SK-N-SH (cell line): ENCODE results near the gene CNTFR. TPM values are rescaled to one million over a fixed set of nuclear protein-coding genes. Genes with fewer than 3 reads are reported as not detected.

Experiments used
- CTCF ChIA-PET: fragments of 300-600, 350-600 bp; formaldehyde crosslinking; extraction: SDS; loops from one replicate; lab custom pipeline; 2021; lab: Yijun Ruan, JAX
- POLR2A ChIA-PET: fragments of 350-600 bp; sonication (Branson Sonifier 250); formaldehyde crosslinking; extraction: SDS; loops from one replicate; lab custom pipeline; 2020; ENCODE audit warnings: antibody characterized with exemption, inconsistent platforms; lab: Yijun Ruan, JAX
- DNase-seq: peaks from one replicate; pipeline ENCODE4 v3.0.0; 2012
- H2AFZ ChIP-seq: fragments of 200-600 bp; sonication (generic); 2 replicates; pipeline ENCODE4 v1.8.1; 2016; ENCODE audit warnings: antibody characterized with exemption, mild to moderate bottlenecking, low read depth
- H3F3A ChIP-seq: fragments of 200-600 bp; sonication (generic); replicated peaks from 2 replicates; pipeline ENCODE3; 2016; ENCODE audit warnings: antibody characterized with exemption, mild to moderate bottlenecking; ENCODE audit not compliant: insufficient read depth
- H3K27ac ChIP-seq, 2 experiments: fragments of 200-500 bp in 1 of 2; fragments of 200-600 bp in 1 of 2; sonication (Bioruptor generic) in 1 of 2; sonication (generic), shearing (Covaris generic) in 1 of 2; 2 replicates each; pipeline versions ENCODE4 v1.5.1 to v1.6.1; 2014 to 2016; ENCODE audit warnings: low read depth in 2 of 2, inconsistent platforms in 1 of 2, low read length in 1 of 2, mild to moderate bottlenecking in 1 of 2, mixed read lengths in 1 of 2
- H3K27me3 ChIP-seq: fragments of 200-600 bp; sonication (generic), shearing (Covaris generic); 2 replicates; pipeline ENCODE4 v1.6.1; 2016; ENCODE audit warnings: mixed run types; ENCODE audit not compliant: insufficient read depth
- H3K36me3 ChIP-seq, 2 experiments: fragments of 200-500 bp in 1 of 2; fragments of 200-600 bp in 1 of 2; sonication (Bioruptor generic) in 1 of 2; sonication (generic) in 1 of 2; replicated peaks in 1 of 2; 2 replicates each; pipeline versions ENCODE3 to v1.5.1; 2014 to 2016; ENCODE audit warnings: low read length in 1 of 2, mild to moderate bottlenecking in 1 of 2; ENCODE audit not compliant: insufficient read depth in 2 of 2, control insufficient read depth in 1 of 2
- H3K4me1 ChIP-seq, 2 experiments: fragments of 200-500 bp in 1 of 2; fragments of 200-600 bp in 1 of 2; sonication (Bioruptor generic) in 1 of 2; sonication (generic), shearing (Covaris generic) in 1 of 2; 2 replicates each; pipeline versions ENCODE4 v1.5.1 to v1.6.1; 2014 to 2016; ENCODE audit warnings: low read depth in 1 of 2, low read length in 1 of 2, mixed run types in 1 of 2; ENCODE audit not compliant: insufficient read depth in 2 of 2, control insufficient read depth in 1 of 2
- H3K4me2 ChIP-seq: fragments of 200-600 bp; sonication (generic), shearing (Covaris generic); 2 replicates; pipeline ENCODE4 v1.6.1; 2017; ENCODE audit warnings: mixed run types
- H3K4me3 ChIP-seq, 2 experiments: fragments of 200-500 bp in 1 of 2; fragments of 200-600 bp in 1 of 2; sonication (Bioruptor generic) in 1 of 2; sonication (generic), shearing (Covaris generic) in 1 of 2; 2 replicates each; pipeline versions ENCODE4 v1.5.1 to v1.8.1; 2014 to 2016; ENCODE audit warnings: low read depth in 2 of 2, inconsistent platforms in 1 of 2, low read length in 1 of 2, mild to moderate bottlenecking in 1 of 2, mixed read lengths in 1 of 2, moderate library complexity in 1 of 2
- H3K79me2 ChIP-seq: fragments of 200-600 bp; sonication (generic); 2 replicates; pipeline ENCODE4 v1.8.1; 2017; ENCODE audit warnings: mild to moderate bottlenecking; ENCODE audit not compliant: insufficient read depth
- H3K9ac ChIP-seq: fragments of 200-600 bp; sonication (generic); 2 replicates; pipeline ENCODE4 v1.6.1; 2017; ENCODE audit warnings: mixed run types
- H3K9me2 ChIP-seq: fragments of 200-600 bp; sonication (generic); 2 replicates; pipeline ENCODE4 v1.6.1; 2017; ENCODE audit warnings: mixed run types
- H3K9me3 ChIP-seq: fragments of 200-600 bp; sonication (generic); 2 replicates; pipeline ENCODE4 v1.6.1; 2017; ENCODE audit warnings: mixed run types, mild to moderate bottlenecking, moderate library complexity
- H4K20me1 ChIP-seq: fragments of 200-600 bp; sonication (generic); 2 replicates; pipeline ENCODE4 v1.6.1; 2017; ENCODE audit warnings: mild to moderate bottlenecking, mixed run types; ENCODE audit not compliant: insufficient read depth
- ELF1 ChIP-seq: IDR thresholded peaks from 2 replicates; pipeline ENCODE4 v1.4.0; 2012
- EP300 ChIP-seq, 2 experiments: IDR thresholded peaks; 2 replicates each; pipeline versions ENCODE4 v1.4.0 to v1.6.1; 2012; ENCODE audit warnings: borderline replicate concordance in 1 of 2, low read depth in 1 of 2, low read length in 1 of 2
- EZH2phosphoT487 ChIP-seq: fragments of 200-600 bp; sonication (generic); IDR thresholded peaks from 2 replicates; pipeline ENCODE4 v1.6.1; 2017; ENCODE audit warnings: low read depth, mixed run types, mild to moderate bottlenecking, antibody characterized with exemption, moderate library complexity, borderline replicate concordance
- FOSL2 ChIP-seq: IDR thresholded peaks from 2 replicates; pipeline ENCODE4 v1.4.0; 2012; ENCODE audit warnings: low read depth, mild to moderate bottlenecking, moderate library complexity, borderline replicate concordance
- FOXM1 ChIP-seq: IDR thresholded peaks from 2 replicates; pipeline ENCODE4 v1.4.0; 2012; ENCODE audit warnings: low read depth, mild to moderate bottlenecking
- GABPA ChIP-seq: IDR thresholded peaks from 2 replicates; pipeline ENCODE4 v1.4.0; 2012; ENCODE audit warnings: low read depth, mild to moderate bottlenecking
- JUND ChIP-seq: IDR thresholded peaks from 2 replicates; pipeline ENCODE4 v1.4.0; 2012
- NFIC ChIP-seq: IDR thresholded peaks from 2 replicates; pipeline ENCODE4 v1.4.0; 2012; ENCODE audit warnings: borderline replicate concordance
- POLR2AphosphoS5 ChIP-seq: IDR thresholded peaks from 2 replicates; pipeline ENCODE4 v1.6.1; 2012; ENCODE audit warnings: low read depth, low read length
- RAD21 ChIP-seq: IDR thresholded peaks from 2 replicates; pipeline ENCODE4 v1.6.1; 2012; ENCODE audit warnings: mild to moderate bottlenecking, low read length
- RCOR1 ChIP-seq: fragments of 150-350 bp; IDR thresholded peaks from 2 replicates; pipeline ENCODE4 v1.6.1; 2017; ENCODE audit warnings: antibody characterized with exemption, low read length
- SMC3 ChIP-seq: IDR thresholded peaks from 2 replicates; pipeline ENCODE4 v1.6.1; 2012; ENCODE audit warnings: low read depth, low read length, improper control_type of control experiment
- TAF1 ChIP-seq: IDR thresholded peaks from 2 replicates; pipeline ENCODE4 v1.6.1; 2012; ENCODE audit warnings: low read depth, mild to moderate bottlenecking, low read length, moderate library complexity, borderline replicate concordance
- TEAD4 ChIP-seq: IDR thresholded peaks from 2 replicates; pipeline ENCODE4 v1.4.0; 2012; ENCODE audit warnings: mild to moderate bottlenecking, borderline replicate concordance; ENCODE audit not compliant: insufficient read depth
- WGBS: methylation state at CpG from one replicate; pipeline ENCODE4 v1.1.6; 2017; ENCODE audit warnings: low lambda C conversion rate; 5-methylcytosine and 5-hydroxymethylcytosine counted together
- polyA plus RNA-seq, 3 experiments: library from polyadenylated mRNA; depleted of rRNA; stranded (reverse); fragments of >200 nt; gene quantifications; 2 replicates each; pipeline ENCODE4 v1.2.3, GENCODE V29; 2012
- TF ChIP-seq, protein P1 (sequence below): IDR thresholded peaks from 2 replicates; pipeline ENCODE4 v1.4.0; 2012; ENCODE audit warnings: low read depth
- TF ChIP-seq, protein P2 (sequence below): IDR thresholded peaks from 2 replicates; pipeline ENCODE4 v1.4.0; 2012; ENCODE audit warnings: low read depth, borderline replicate concordance
- TF ChIP-seq, protein P3 (sequence below): fragments of 200-600 bp; sonication (generic); IDR thresholded peaks from 2 replicates; pipeline ENCODE4 v1.6.1; 2017; ENCODE audit warnings: antibody characterized with exemption, mild to moderate bottlenecking, moderate library complexity
- TF ChIP-seq, protein P4 (sequence below): fragments of 150-350 bp; IDR thresholded peaks from 2 replicates; pipeline ENCODE4 v1.6.1; 2016; ENCODE audit warnings: mild to moderate bottlenecking, low read depth, low read length

CNTFR gene
- polyA plus RNA-seq, 1 of the 3 experiments (the other 2 are of a cell fraction), result 1.8 TPM

DNA sequence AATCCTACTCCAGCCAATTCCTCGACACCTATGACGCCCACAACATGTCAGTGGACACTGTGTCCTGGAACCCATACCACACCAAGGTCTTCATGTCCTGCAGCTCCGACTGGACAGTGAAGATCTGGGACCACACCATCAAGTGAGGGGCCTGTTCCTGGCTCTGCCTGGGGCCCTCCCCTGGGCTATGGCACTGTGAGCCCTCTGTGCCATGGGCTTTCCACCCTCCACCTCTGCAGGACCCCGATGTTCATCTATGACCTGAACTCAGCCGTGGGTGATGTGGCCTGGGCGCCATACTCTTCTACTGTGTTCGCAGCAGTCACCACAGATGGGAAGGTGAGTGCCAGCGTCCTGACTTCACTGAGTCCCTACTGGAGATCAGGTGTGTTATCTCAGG is 75.1 kb downstream of the CNTFR start:
- Histone ChIP-seq H3K36me3 (no peaks in the 10 kb centered on the region), H3K9me2 (no peaks in the 10 kb centered on the region), H3K27ac (no peak overlapping the region), H3F3A (no peaks in the 10 kb centered on the region), H4K20me1 (no peaks in the 10 kb centered on the region), H3K79me2 (no peaks in the 10 kb centered on the region), H3K4me3 (no peak overlapping the region), H3K9me3 (no peaks in the 10 kb centered on the region), H3K4me1 (peaks cover 0 to 16% of the 10 kb centered on the region in 2 experiments; a peak in 1 of 4 replicates), H3K27me3 (no peaks in the 10 kb centered on the region; the same call in 1 of the 2 replicates), H2AFZ (no peak overlapping the region), H3K9ac (no peak overlapping the region), H3K4me2 (no peak overlapping the region)
- 74% methylated on average over 8 of the region's 8 CpGs for WGBS
- no peak for DNase-seq
- TF ChIP-seq NFIC, result no peak
- no peak for TF ChIP-seq JUND
- TF ChIP-seq SMC3, result no peak
- TF ChIP-seq RCOR1, result no peak
- TF ChIP-seq, protein P1, sequence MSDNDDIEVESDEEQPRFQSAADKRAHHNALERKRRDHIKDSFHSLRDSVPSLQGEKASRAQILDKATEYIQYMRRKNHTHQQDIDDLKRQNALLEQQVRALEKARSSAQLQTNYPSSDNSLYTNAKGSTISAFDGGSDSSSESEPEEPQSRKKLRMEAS, result no peak
- no peak for TF ChIP-seq EP300 (IDR thresholded peaks at IDR 0.05; ENCODE audit: borderline replicate concordance in 1 of 2, low read depth in 1 of 2, low read length in 1 of 2)
- no peak for TF ChIP-seq GABPA
- TF ChIP-seq, protein P2, sequence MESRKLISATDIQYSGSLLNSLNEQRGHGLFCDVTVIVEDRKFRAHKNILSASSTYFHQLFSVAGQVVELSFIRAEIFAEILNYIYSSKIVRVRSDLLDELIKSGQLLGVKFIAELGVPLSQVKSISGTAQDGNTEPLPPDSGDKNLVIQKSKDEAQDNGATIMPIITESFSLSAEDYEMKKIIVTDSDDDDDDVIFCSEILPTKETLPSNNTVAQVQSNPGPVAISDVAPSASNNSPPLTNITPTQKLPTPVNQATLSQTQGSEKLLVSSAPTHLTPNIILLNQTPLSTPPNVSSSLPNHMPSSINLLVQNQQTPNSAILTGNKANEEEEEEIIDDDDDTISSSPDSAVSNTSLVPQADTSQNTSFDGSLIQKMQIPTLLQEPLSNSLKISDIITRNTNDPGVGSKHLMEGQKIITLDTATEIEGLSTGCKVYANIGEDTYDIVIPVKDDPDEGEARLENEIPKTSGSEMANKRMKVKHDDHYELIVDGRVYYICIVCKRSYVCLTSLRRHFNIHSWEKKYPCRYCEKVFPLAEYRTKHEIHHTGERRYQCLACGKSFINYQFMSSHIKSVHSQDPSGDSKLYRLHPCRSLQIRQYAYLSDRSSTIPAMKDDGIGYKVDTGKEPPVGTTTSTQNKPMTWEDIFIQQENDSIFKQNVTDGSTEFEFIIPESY, result no peak
- TF ChIP-seq FOXM1, result no peak
- TF ChIP-seq RAD21, result no peak
- TF ChIP-seq TEAD4, result no peak
- TF ChIP-seq EZH2phosphoT487, result no peak
- ChIA-PET POLR2A (interaction anchor here (0.5 kb wide), 1 partner anchor 29 kb away, joined by 4 read pairs; no protein-coding TSS in a partner anchor), CTCF (interaction anchor here (0.7 to 7.0 kb wide), 10 partner anchors 13 to 121 kb away, joined by 3 to 53 read pairs (median 8); no protein-coding TSS in a partner anchor)

DNA sequence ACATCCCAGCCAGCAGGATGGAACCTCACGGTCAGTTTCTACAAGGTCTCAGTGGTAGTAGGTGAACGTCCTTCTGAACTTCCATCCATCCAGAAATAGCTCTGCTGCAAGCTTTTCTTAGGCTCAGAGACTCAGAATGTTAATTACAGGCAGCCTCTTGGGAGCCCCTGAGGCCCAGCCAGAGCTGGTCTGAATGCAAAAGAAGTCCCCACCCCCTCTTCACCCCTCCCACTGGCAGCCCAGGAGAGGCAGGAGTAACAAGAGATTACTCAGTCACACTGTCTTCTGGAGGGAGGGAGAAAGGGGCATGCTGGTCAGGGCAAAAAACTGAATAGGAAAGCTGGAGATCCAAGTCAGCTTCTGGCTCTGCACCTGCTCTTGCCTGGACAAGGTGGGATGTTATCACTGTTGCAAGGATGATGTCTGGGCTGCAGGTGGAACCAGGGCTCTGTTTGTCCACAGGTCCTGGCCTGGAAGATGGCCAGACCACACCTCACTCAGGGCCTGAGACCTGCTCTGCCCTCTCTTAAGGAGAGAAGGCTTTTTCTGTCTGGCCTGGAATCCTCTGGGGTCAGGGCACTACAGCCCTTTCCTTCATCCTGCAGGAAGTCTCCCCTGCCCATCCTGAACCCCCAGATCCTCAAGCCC is 75.8 kb downstream of the CNTFR start:
- DNase-seq, result no peak
- Histone ChIP-seq H3K36me3 (no peaks in the 10 kb centered on the region), H3K27me3 (no peaks in the 10 kb centered on the region; the same call in 1 of the 2 replicates), H3K4me2 (no peak overlapping the region), H3K9me3 (no peaks in the 10 kb centered on the region), H3K4me1 (peaks cover 0 to 16% of the 10 kb centered on the region in 2 experiments; a peak in 1 of 4 replicates), H2AFZ (no peak overlapping the region), H3K27ac (no peak overlapping the region), H4K20me1 (no peaks in the 10 kb centered on the region), H3K9me2 (no peaks in the 10 kb centered on the region), H3K9ac (no peak overlapping the region), H3K4me3 (no peak overlapping the region), H3F3A (no peaks in the 10 kb centered on the region), H3K79me2 (no peaks in the 10 kb centered on the region)
- WGBS, result no CpG with 5 or more reads among the region's 2 CpGs
- ChIA-PET POLR2A (no interaction called here), CTCF (interaction anchor here (0.7 to 7.0 kb wide), 11 partner anchors 13 to 121 kb away, joined by 3 to 53 read pairs (median 3); no protein-coding TSS in a partner anchor)
- TF ChIP-seq, protein P3, sequence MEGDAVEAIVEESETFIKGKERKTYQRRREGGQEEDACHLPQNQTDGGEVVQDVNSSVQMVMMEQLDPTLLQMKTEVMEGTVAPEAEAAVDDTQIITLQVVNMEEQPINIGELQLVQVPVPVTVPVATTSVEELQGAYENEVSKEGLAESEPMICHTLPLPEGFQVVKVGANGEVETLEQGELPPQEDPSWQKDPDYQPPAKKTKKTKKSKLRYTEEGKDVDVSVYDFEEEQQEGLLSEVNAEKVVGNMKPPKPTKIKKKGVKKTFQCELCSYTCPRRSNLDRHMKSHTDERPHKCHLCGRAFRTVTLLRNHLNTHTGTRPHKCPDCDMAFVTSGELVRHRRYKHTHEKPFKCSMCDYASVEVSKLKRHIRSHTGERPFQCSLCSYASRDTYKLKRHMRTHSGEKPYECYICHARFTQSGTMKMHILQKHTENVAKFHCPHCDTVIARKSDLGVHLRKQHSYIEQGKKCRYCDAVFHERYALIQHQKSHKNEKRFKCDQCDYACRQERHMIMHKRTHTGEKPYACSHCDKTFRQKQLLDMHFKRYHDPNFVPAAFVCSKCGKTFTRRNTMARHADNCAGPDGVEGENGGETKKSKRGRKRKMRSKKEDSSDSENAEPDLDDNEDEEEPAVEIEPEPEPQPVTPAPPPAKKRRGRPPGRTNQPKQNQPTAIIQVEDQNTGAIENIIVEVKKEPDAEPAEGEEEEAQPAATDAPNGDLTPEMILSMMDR, result no peak
- TF ChIP-seq, protein P2, result no peak
- TF ChIP-seq POLR2AphosphoS5, result no peak
- TF ChIP-seq, protein P4, sequence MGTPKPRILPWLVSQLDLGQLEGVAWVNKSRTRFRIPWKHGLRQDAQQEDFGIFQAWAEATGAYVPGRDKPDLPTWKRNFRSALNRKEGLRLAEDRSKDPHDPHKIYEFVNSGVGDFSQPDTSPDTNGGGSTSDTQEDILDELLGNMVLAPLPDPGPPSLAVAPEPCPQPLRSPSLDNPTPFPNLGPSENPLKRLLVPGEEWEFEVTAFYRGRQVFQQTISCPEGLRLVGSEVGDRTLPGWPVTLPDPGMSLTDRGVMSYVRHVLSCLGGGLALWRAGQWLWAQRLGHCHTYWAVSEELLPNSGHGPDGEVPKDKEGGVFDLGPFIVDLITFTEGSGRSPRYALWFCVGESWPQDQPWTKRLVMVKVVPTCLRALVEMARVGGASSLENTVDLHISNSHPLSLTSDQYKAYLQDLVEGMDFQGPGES, result no peak
- TF ChIP-seq ELF1, result no peak
- TF ChIP-seq TAF1, result no peak
- TF ChIP-seq FOSL2, result no peak
- TF ChIP-seq NFIC, result no peak
- no peak for TF ChIP-seq RAD21
